Inflammatory macrophage treated with lipopolysaccharide for 4 hours (primary cell): ENCODE results near the gene MPP4.
"Not testable (repeated sequence)": the region's sequence is repeated elsewhere in the genome, so short reads cannot be mapped to it uniquely, and the experiment has no call there.

Experiments
- DNase-seq: peaks from one replicate; pipeline ENCODE4 v3.0.0-alpha.2; 2020

Gene MPP4

DNA sequence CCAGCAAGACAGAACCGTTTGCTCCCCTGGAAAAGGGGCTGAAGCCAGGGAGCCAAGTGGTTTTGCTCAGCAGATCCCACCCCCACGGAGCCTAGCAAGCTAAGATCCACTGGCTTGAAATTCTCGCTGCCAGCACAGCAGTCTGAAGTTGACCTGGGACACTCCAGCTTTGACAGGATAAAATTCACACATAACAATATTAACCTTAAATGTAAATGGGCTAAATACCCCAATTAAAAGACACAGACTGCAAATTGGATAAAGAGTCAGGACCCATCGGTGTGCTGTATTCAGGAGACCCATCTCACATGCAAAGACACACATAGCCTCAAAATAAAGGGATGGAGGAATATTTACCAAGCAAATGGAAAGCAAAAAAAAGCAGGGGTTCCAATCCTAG is 27.2 kb downstream of the MPP4 start:
- DNase-seq: not testable (repeated sequence)

DNA sequence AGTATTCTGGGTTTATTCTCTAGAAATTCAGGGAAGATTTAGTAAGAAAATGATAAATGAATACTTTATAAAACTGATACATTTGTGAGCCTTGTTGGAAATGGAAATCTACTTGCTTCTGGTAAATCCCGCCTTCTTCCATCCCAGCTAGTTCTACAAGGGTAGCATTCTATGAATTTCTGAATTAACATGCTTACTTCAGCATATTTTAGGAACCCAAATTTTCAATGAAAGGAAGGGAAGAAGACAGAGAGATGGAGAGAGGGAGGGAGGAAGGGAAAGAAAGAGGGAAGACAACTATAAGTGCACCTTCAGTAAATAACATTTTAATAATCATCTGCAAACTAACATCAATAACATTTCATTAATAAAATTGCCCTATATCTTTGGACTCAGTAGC is 28.6 kb downstream of the MPP4 start:
- DNase-seq: no peak

DNA sequence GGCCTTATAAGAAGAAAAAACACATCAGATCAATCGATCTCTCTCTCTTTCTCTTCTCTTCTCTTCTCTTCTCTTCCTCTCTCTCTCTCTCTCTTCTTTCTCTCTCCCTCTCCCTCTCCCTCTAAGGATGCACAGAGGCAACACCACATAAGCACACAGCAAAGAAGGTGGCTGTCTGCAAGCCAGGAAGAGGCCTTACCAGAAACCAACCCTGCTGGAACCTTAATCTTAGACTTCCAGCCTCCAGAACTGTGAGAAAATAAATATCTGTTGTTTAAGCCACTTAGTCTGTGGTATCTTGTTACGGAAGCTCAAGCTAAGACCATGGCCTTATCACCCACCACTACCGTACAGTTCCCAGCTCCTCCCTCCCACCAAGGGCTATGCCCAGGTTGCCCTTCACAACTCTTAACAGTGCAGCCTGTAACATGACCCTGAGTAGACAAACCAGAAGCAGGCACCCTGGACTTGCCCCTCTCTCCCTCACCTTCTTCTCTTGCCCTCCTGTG is 30.0 kb downstream of the MPP4 start:
- no peak for DNase-seq

DNA sequence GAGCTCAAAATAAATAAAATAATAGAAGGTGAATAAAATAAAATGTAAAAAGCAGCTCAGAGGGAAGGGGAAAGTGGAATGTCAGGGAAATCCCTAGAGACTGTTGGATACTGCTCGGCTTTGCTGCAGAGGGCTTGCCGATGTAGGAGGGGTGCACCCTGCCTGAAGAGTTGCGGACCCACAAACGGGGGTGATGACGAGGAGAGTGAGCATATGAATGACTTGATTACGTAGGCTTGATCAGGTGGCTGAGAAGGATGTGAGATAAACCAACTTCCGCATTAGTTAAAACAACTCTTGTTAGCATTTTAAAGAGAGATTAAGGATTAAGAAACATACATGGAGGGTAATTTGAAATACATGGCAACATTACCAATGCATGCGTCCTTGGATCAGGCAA is 34.1 kb downstream of the MPP4 start:
- DNase-seq: no peak

DNA sequence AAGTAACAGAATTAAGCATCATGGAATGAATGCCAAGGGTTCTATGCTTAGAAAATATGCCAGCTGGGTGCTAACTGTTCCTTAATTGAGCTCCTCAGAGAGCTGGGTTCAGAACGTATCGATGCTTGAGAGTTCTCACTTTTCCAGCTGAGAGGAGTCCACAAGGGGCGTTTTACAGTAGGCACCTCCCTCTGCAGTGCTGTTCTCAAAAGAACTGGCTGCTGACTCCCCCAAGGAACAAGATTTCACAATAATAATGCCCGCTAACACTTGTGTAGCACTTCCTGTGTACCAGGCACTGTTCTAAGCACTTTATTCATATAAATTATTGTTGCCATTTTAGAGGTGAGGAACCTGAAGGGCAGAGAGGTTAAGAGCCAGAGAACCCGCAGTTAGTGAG is 37.1 kb downstream of the MPP4 start:
- DNase-seq: peak; percentile 56

DNA sequence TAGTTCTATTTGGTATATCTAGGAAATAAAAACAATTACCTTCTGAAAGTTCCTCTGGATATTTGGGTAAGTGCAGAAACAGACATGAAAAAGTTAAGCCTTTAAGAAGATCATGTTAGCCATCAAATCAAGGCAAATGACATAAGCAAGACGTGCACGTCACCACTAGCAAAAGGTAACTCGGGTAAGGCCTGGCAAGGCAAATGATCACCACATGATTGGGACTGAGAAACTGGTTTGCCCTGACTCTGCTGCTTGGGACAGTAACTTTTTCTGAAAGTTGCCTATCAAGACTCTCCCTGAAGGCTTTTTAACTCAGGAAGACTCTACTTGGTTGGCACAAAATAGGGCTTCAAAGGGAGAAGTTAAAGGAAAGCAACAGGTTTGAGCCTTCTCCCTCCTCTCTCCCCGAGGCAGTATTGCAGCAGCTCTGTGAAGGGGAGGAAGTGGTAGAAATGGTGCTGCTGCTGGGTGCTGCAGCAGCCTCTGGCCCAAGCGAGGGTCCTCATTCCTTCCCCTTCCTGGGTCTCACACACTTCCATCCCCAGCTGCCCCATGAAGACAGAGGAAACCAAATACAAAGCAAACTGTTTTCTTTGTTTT is 38.0 kb downstream of the MPP4 start:
- DNase-seq: no peak

DNA sequence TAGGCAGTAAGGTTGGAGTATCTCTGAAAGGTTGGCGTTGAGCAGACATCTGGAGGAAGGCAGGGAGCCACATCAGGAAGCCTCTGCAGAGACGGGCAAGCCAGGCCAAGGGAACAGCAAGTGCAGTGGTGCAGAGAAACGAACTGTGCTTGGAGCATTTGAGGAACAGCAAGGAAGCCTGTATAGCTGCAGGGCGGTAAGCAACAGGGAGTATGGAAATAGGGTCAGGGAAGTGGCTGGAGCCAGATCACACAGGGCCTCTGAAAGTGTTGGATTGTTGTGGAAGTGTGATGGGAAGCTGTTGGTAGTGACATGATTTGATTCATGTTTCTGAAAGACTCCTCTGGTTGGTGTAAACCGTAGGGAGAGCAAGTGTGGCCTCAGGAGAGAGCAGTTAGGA is 41.7 kb downstream of the MPP4 start:
- no peak for DNase-seq

DNA sequence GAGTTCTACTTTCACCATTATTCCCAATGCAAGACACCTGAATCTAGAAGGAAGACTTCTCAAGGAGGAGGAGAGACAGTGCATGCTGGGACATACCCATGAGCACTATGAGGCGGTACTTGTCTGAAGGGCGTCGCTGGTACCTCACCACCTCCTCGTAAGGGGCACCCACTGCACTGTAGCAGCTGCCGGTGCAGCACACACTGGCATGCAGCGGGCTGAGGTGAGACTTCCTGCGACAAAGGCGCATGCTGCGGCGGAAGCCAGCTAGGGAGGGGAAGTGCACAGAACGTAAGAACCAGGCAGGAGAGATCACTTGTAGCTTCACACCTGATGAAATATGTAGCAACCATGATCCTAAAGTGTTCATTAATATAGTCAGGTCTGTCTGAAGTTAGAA is 42.3 kb downstream of the MPP4 start:
- no peak for DNase-seq

DNA sequence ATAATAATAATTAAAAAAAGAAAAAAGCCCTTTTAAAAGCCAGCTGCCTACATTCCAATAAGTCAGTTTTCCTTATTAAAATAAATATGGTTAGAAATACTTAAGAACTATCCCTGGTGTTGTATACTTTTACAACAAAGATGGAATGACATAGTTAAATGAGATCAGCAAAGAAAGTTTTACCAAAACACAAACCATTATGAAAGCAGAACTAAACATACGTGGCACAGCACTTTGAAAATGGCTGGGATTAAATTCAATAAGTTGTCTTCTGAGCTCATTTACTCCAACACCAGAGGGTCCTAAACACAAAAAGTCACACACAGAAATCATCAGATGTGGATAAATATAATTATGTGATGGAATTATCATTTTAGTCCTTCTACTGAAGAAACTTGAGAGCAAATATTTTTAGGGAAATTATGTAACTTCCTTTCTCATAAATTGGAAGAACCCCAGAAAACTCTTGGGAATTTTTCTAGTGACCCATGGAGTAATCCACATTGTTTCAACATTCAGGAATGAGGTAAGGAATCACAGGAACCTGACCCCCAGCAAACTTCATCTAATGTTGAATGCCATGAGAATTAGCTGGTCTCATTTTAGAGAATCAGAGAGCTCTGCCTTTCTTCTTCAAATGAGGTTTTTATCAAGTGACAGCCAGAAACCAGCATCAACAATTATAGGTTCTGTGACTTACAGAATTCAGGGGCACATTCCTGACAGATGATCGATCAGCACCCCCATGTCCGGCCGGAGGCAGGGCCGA is 43.6 kb downstream of the MPP4 start:
- DNase-seq: peak; percentile 63

DNA sequence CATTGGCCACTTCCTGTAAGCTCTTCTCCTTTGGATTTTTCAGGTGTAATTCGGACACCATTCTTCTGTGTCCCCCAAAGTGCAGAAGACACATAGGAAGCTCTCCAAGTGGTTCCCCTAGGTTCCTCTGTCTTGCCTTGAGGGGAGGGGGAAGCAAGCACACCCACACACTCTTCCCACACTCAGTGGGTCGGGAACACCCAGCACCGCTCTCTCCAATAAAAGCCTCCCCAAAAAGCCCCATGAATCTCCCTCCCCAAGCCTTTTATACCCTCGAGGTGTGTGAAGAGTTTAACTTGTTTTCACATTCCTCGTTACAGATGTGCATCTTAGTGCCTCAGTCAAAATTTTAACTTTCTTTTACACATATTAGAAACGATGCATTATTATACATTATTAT is 45.2 kb downstream of the MPP4 start:
- DNase-seq: peak; percentile 18

DNA sequence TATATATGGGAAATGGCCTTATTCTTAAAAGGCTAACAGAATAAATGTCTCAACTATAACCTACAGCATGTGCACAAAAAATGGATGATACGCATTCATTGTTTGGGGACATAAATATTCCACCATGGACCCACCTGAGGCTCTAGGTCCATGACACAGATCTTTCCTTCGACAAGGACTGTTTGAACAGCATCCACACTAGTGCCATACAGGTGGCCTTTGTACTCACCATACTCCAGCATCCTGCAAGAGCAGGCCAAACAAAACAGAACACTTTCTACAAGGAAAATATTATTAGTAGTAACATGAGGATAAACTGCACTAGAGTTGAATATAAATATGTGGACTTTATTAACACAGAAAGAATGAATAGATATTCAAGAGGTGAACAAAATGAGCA is 49.0 kb downstream of the MPP4 start:
- DNase-seq: no peak

DNA sequence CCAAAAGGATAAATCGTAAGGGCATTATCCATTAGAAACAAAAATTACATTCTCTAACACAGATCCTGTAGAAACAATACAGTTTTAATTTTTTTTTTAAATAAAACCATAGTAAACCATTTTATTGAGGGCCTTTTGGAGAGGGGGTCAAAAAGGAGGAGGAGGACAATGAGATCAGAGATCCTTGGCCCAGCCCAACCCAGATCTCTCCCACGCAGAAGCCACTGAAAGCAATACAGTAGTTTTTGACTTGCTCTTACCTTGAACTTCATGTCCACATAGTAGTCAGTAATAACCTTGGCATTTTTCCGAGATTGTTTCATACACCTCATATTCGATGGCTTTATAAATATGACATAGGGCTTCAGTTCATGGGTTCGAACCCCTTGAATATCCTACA is 51.0 kb downstream of the MPP4 start:
- DNase-seq: no peak

DNA sequence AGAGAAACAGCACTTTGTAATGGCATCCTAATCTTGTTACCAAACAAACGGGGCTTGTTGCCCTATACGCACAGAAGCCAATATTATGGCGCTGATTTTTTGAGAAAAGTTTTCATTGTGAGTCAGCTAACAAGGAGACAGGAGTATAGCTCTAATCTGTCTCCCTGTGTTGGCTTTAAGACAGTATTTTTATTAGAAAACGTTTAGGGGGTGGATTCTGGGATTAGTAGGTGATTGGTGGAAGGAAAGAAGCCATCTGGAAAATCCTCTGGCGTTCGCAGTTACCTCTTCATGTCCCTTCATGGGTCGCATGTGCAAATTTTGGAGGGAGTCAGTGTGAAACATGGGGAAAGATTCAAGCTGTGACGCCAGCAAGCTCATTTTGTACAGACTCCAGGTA is 54.4 kb downstream of the MPP4 start:
- no peak for DNase-seq

DNA sequence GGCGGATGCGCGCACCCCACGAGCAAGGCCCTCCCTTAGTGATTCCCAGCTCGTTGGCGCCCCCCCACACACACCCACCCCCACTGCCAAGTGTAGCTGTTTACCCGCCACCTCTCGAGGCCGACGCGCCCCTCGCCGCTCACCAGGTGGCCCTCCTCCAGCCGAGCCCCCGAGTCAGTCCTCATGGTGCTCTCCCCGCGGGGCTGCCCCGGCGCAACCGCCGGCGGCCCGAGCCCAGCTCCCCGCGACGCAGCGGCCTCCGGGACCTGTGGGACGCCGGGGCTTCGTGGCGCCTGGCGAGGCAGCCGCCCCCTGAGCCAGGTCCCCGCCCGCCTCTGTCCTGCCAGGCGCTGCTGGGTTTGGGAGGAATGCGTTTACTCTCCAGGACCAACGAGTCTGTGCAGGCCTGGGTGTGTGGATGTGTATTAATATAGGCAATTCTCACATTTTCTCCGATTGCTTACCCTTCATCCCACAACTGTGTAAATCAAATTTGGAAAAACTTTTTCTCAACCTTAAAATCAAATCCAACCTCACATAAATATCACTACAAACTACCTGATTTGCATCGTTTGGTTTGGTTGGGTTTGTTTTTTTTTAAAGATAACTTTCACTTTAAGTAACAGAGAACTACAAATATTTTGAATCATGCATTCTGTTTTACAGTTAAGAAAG is 55.1 kb downstream of the MPP4 start, which contains the start of gene TMEM237:
Gene TMEM237 (minus strand): TSS at position 288 of the 675 bp plus-strand sequence. CDS start 103 bp downstream, at position 185.
- DNase-seq: peak; percentile 8

DNA sequence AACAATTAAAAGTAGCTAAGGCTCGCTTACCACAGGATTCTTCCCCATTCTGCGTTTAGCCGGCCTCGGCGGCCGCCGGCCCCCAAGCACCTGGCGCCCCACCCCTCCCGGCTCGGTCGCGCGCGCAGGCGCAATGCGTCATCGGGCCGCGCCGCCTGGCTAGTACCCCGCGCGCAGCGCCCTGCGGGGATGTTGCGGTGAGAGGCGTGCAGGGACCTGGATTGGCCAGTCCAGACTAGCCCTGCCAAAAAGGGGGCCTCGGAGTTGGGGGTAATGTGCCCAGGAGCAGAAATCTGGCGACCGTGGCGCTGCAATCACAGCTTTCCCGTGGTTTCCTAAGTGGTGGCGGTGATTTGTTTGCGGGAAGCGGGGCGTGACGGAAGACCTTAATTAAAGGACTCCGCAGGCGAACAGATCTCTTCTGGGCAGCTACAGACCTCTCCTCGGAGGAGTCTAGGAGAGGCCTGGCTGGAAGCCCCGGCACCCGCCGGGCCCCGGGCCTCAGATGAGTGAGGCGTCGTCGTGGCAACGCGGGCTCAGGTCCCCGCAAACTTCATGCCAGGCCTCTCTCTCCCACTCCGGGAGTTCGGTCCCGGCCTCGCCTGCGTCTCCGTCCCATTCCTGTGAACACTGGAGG is 55.7 kb downstream of the MPP4 start:
- peak; percentile 73 for DNase-seq

DNA sequence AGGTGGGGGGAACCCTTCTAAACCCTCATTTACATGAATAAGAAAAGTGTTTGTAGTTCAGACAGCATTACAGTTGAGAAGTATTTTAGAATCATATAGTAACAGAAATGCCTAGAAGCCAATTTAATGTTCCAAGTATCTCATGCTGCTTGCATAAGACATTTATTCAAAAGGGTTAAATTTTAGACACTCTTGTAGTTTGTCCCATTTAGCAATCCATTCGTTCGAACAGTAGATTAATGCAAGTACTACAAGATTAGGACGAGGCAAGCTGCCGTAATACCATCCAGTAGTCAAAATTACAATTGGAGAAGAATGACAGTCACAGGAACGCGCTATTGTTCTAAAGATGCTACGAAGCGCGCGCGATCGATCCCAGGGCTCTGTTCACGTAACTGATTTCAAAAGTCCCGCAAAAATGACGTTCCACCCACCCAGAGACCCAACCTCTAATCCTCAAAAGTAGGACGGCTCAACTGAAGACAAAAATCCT is 56.3 kb downstream of the MPP4 start:
- no peak for DNase-seq

DNA sequence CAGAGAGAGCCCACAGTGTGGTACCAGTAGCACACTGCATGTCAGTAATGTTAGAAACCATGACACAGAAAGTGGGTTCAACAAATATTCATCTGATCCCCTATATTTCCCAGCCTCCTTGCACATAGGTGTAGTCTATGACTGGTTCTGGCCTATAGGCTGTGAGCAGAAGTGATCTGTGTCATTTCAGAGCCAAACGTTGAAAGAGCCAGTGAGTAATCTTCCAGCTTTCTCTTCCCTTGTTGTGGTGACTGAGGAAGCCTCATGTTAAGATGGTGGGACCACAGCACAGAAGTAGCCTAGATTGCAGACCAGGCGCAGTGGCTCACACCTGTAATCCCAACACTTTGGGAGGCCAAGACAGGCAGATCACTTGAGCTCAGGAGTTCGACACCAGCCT is 59.2 kb downstream of the MPP4 start:
- no peak for DNase-seq

DNA sequence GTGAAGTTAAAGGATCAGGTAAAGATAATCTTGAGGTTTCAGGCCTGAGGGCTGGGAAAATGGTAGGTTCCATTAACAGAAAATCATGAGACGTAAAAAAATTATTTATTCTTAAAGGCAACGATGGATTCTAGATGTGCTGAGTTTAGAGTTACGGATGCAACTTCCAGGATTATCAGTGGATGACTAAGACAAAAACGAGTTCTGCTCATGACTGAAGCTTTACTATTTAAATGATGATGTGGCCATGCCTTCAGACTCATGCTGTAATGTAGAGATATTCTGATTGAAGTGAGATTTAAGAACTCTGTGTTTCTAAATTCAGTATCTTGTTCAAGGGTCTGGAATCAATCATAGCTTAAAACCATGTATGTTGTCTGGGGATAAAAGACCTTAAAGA is 60.1 kb downstream of the MPP4 start:
- DNase-seq: no peak

DNA sequence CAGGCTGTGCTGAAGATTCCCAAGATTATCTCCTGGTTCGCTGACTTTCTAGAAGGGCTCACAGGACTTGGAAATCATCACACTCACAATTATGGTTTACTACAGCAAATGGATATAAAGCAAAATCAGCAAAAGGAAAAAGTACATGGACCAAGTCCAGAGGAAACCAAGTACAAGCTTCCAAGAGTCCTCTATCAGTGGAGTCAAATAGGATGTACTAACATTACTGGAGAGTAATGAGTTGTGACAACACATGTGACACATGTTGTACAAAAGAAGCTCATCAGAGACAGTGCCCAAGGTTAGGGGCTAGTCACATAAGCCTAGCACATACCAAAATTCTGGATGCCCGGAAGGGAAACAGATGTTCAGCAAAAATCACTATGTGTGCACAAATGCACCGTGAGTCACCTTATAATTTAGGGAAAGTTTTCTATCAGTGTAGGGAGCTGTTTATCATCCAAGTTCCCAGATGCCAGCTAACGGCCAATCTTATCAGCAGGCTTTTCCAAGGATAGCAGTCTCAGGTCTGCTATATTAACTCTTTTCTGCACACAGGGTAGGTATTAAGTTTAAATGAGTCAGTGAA is 64.7 kb downstream of the MPP4 start:
- DNase-seq: no peak

DNA sequence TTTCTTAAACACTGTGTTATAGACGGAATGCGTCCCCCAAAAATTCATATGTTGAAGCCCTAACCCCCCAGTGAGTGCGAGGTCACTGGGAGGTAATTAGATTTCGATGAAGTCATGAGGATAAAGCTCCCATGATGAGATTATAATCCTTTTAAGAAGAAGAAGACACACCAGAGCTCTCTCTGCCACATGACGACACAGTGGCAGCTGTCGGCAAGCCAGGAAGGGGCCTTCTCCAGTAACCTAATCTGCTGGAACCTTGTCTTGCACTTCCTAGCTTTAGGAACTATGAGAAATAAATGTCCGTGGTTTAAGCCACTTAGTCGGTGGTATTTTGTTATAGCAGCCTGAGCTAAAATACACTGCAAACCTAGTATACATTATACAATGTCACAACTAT is 67.4 kb downstream of the MPP4 start:
- DNase-seq: no peak

DNA sequence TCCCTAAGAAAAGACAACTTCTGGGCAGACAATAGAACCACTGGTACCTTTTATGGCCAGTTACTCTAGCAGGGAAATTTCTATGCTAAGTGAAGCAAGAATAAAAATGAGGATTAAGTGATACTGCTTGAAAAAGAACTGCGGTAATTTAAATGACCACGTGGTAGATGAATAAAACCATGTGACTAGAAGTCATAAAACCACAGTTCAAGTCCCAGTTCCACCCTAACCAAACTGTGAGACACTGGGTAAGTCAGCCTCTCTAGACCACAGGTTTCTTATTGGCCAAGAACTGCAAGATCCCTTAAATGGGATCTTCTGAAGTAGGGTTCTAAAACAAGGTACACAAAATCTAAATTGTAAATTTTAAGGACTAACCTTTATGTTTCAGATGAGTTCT is 67.9 kb downstream of the MPP4 start:
- DNase-seq: no peak

DNA sequence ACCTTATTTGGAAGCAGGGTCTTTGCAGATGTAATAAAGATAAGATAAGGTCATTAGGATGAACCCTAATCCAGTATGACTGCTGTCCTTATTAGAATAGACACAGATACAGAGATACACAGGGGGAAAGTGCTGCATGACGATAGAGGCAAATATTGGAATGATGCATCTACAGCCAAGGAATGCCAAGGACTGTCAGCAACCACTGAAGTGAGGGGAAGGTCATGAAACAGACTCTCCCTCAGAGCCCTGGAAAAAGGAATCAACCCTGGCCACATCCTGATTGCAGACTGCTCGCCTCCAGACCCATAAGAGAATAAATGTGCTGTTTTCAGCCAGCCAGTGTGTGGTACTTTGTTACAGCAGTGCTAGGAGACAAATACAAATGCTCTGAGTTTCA is 69.9 kb downstream of the MPP4 start:
- DNase-seq: no peak
